H1 (cell line): ENCODE data around the gene USP7. TPM values are rescaled to one million over a fixed set of nuclear protein-coding genes. Genes with fewer than 3 reads are reported as not detected.

Experiments used
- CTCF ChIA-PET: fragments of 300-600 bp; sonication (Branson Sonifier 250); formaldehyde crosslinking; loops from one replicate; lab custom pipeline; 2021; ENCODE audit not compliant: partially characterized antibody; lab: Charles Lee
- POLR2A ChIA-PET: fragments of 300-600 bp; sonication (Branson Sonifier 250); formaldehyde crosslinking; loops from one replicate; lab custom pipeline; 2021; ENCODE audit warnings: inconsistent platforms; ENCODE audit not compliant: partially characterized antibody; lab: Charles Lee
- DNase-seq, 2 experiments: peaks; one replicate each; pipeline versions ENCODE4 v3.0.0 to v3.0.0-alpha.2; 2010 to 2022; ENCODE audit warnings: low spot score in 2 of 2, low read depth in 1 of 2, mixed read lengths in 1 of 2
- FAIRE-seq: peaks from 2 replicates; lab custom pipeline; 2011; peaks lifted over from hg19 to GRCh38; lab: Jason Lieb, UNC
- H2AFZ ChIP-seq: 2 replicates; pipeline ENCODE4 v1.8.1; 2012; ENCODE audit warnings: low read length, inconsistent platforms
- H2AK5ac ChIP-seq: 2 replicates; pipeline ENCODE4 v1.6.1; 2013; ENCODE audit warnings: low read depth, low read length
- H2BK120ac ChIP-seq: replicated peaks from 2 replicates; pipeline ENCODE3; 2013; ENCODE audit warnings: low read depth, low read length, inconsistent platforms
- H2BK12ac ChIP-seq: 2 replicates; pipeline ENCODE4 v1.6.1; 2013; ENCODE audit warnings: low read depth, low read length
- H2BK15ac ChIP-seq: 2 replicates; pipeline ENCODE4 v1.6.1; 2013; ENCODE audit warnings: low read length
- H2BK20ac ChIP-seq: 2 replicates; pipeline ENCODE4 v1.6.1; 2013; ENCODE audit warnings: low read length
- H2BK5ac ChIP-seq: 2 replicates; pipeline ENCODE4 v1.6.1; 2013; ENCODE audit warnings: low read depth, low read length
- H3K14ac ChIP-seq: 2 replicates; pipeline ENCODE4 v1.6.1; 2013; ENCODE audit warnings: inconsistent platforms; ENCODE audit not compliant: insufficient read length
- H3K18ac ChIP-seq: 2 replicates; pipeline ENCODE4 v1.6.1; 2013; ENCODE audit warnings: low read length; ENCODE audit errors: extremely low read depth
- H3K23ac ChIP-seq: 2 replicates; pipeline ENCODE4 v1.6.1; 2013; ENCODE audit warnings: inconsistent platforms; ENCODE audit not compliant: insufficient read length
- H3K23me2 ChIP-seq: 2 replicates; pipeline ENCODE4 v1.6.1; 2013; ENCODE audit warnings: low read depth, low read length
- H3K27ac ChIP-seq: 2 replicates; pipeline ENCODE4 v1.6.1; 2011; ENCODE audit warnings: low read depth, low read length, inconsistent platforms
- H3K27me3 ChIP-seq, 4 experiments: replicated peaks in 1 of 4; 1 replicate in 1 of 4; 2 replicates in 3 of 4; pipeline versions ENCODE4 v1.6.1 to v1.8.1; 2011 to 2013; ENCODE audit warnings: low read length in 3 of 4, mild to moderate bottlenecking in 3 of 4, inconsistent platforms in 2 of 4, mixed read lengths in 2 of 4, moderate library complexity in 1 of 4; ENCODE audit not compliant: control insufficient read depth in 3 of 4, insufficient read depth in 3 of 4; ENCODE audit errors: extremely low read depth in 1 of 4
- H3K36me3 ChIP-seq, 4 experiments: 2 replicates each; pipeline versions ENCODE4 v1.6.1 to v1.8.1; 2011 to 2013; ENCODE audit warnings: mild to moderate bottlenecking in 4 of 4, low read length in 3 of 4, moderate library complexity in 2 of 4, control low read depth in 1 of 4, inconsistent platforms in 1 of 4; ENCODE audit not compliant: insufficient read depth in 4 of 4, control insufficient read depth in 2 of 4
- H3K4ac ChIP-seq: replicated peaks from 2 replicates; pipeline ENCODE3; 2013; ENCODE audit warnings: low read length, low read depth, mixed read lengths, inconsistent platforms; ENCODE audit not compliant: insufficient read length
- H3K4me1 ChIP-seq, 4 experiments: replicated peaks in 1 of 4; 1 replicate in 1 of 4; 2 replicates in 3 of 4; pipeline versions ENCODE4 v1.6.1 to v1.8.1; 2011 to 2013; ENCODE audit warnings: low read length in 3 of 4, inconsistent platforms in 2 of 4, mixed read lengths in 1 of 4; ENCODE audit not compliant: insufficient read depth in 4 of 4, control insufficient read depth in 3 of 4
- H3K4me2 ChIP-seq, 2 experiments: 2 replicates each; pipeline versions ENCODE4 v1.6.1 to v1.8.1; 2011 to 2013; ENCODE audit warnings: low read depth in 2 of 2, low read length in 2 of 2, control low read depth in 1 of 2, inconsistent platforms in 1 of 2, mild to moderate bottlenecking in 1 of 2; ENCODE audit not compliant: insufficient read depth in 1 of 2
- H3K4me3 ChIP-seq, 4 experiments: fragments of 200-600, 300-600 bp in 1 of 4; sonication (generic), shearing (Covaris generic), sonication (Bioruptor Twin) in 1 of 4; 2 replicates each; pipeline versions ENCODE4 v1.5.1 to v1.8.1; 2011 to 2016; ENCODE audit warnings: low read length in 4 of 4, low read depth in 3 of 4, control low read depth in 2 of 4, inconsistent platforms in 2 of 4, mild to moderate bottlenecking in 2 of 4, mixed read lengths in 1 of 4, moderate library complexity in 1 of 4; ENCODE audit not compliant: insufficient read depth in 2 of 4; ENCODE audit errors: extremely low read depth in 1 of 4
- H3K56ac ChIP-seq: replicated peaks from 2 replicates; pipeline ENCODE3; 2013; ENCODE audit warnings: low read depth, mild to moderate bottlenecking, mixed read lengths, low read length, inconsistent platforms; ENCODE audit not compliant: insufficient read length
- H3K79me1 ChIP-seq: 2 replicates; pipeline ENCODE4 v1.6.1; 2013; ENCODE audit warnings: low read depth, low read length, control low read depth
- H3K79me2 ChIP-seq, 2 experiments: 2 replicates each; pipeline versions ENCODE4 v1.6.1 to v1.8.1; 2012 to 2013; ENCODE audit warnings: low read length in 2 of 2, mild to moderate bottlenecking in 2 of 2, inconsistent platforms in 1 of 2; ENCODE audit not compliant: insufficient read depth in 2 of 2, control insufficient read depth in 1 of 2
- H3K9ac ChIP-seq, 4 experiments: replicated peaks in 1 of 4; 1 replicate in 1 of 4; 2 replicates in 3 of 4; pipeline versions ENCODE4 v1.6.1 to v1.8.1; 2011 to 2013; ENCODE audit warnings: low read depth in 3 of 4, low read length in 3 of 4, control low read depth in 2 of 4, mild to moderate bottlenecking in 2 of 4, moderate library complexity in 2 of 4, inconsistent platforms in 1 of 4; ENCODE audit errors: extremely low read depth in 1 of 4
- H3K9me3 ChIP-seq, 2 experiments: 2 replicates each; pipeline versions ENCODE4 v1.6.1 to v1.8.1; 2012 to 2013; ENCODE audit warnings: mild to moderate bottlenecking in 2 of 2, moderate library complexity in 2 of 2, control low read depth in 1 of 2, inconsistent platforms in 1 of 2, low read depth in 1 of 2, low read length in 1 of 2, mixed read lengths in 1 of 2; ENCODE audit not compliant: insufficient read depth in 2 of 2
- H4K20me1 ChIP-seq, 2 experiments: replicated peaks in 1 of 2; 2 replicates each; pipeline versions ENCODE3 to v1.8.1; 2011 to 2013; ENCODE audit warnings: inconsistent platforms in 2 of 2, low read length in 2 of 2, mild to moderate bottlenecking in 1 of 2; ENCODE audit not compliant: insufficient read depth in 2 of 2, control insufficient read depth in 1 of 2
- H4K5ac ChIP-seq: 2 replicates; pipeline ENCODE4 v1.6.1; 2013; ENCODE audit warnings: low read length, low read depth, mixed read lengths, inconsistent platforms; ENCODE audit not compliant: insufficient read length
- H4K8ac ChIP-seq: 2 replicates; pipeline ENCODE4 v1.8.0; 2013; ENCODE audit warnings: mild to moderate bottlenecking, moderate library complexity, low read length, inconsistent platforms; ENCODE audit not compliant: insufficient read depth; ENCODE audit errors: extremely low read depth
- H4K91ac ChIP-seq: replicated peaks from 2 replicates; pipeline ENCODE3; 2013; ENCODE audit warnings: low read length, mixed read lengths, inconsistent platforms; ENCODE audit not compliant: insufficient read length
- ASH2L ChIP-seq: fragments of 200-600, 300-600 bp; sonication (generic); IDR thresholded peaks from one replicate; pipeline ENCODE4 v1.7.1; 2017; ENCODE audit warnings: low read length
- BACH1 ChIP-seq: IDR thresholded peaks from 2 replicates; pipeline ENCODE4 v1.6.1; 2012; ENCODE audit warnings: low read length, improper control_type of control experiment
- BRCA1 ChIP-seq: IDR thresholded peaks from 2 replicates; pipeline ENCODE4 v1.6.1; 2012; ENCODE audit warnings: low read depth, low read length, improper control_type of control experiment
- NRF1 ChIP-seq: IDR thresholded peaks from 2 replicates; pipeline ENCODE4 v1.6.1; 2011; ENCODE audit warnings: mild to moderate bottlenecking, low read depth, low read length, improper control_type of control experiment
- USF2 ChIP-seq: IDR thresholded peaks from 2 replicates; pipeline ENCODE4 v1.6.1; 2011; ENCODE audit warnings: low read length, improper control_type of control experiment
- whole genome bisulfite sequencing, 2 experiments: shearing (Covaris generic) in 1 of 2; methylation state at CpG; one replicate each; pipeline versions ENCODE4 v1.1.6 to v1.1.7; 2013 to 2015; ENCODE audit warnings: low lambda C conversion rate in 2 of 2, mixed read lengths in 2 of 2, inconsistent platforms in 1 of 2, low coverage in 1 of 2, missing lambda C conversion rate in 1 of 2; ENCODE audit not compliant: insufficient replicate concordance in 2 of 2, insufficient coverage in 1 of 2, insufficient read length in 1 of 2; ENCODE audit errors: extremely low coverage in 1 of 2, missing lambda C conversion rate in 1 of 2; 5-methylcytosine and 5-hydroxymethylcytosine counted together
- polyA plus RNA-seq, 7 experiments: library from polyadenylated mRNA; depleted of rRNA in 3 of 7; stranded (reverse) in 5 of 7; unstranded in 2 of 7; fragments of >200 nt in 5 of 7; fragments of 200-250 nt in 2 of 7; gene quantifications; 1 replicate in 5 of 7; 2 replicates in 1 of 7; 4 replicates in 1 of 7; pipeline versions ENCODE4 v1.2.1 to v1.2.3, GENCODE V29; 2011 to 2013; ENCODE audit warnings: missing spikeins in 2 of 7, mixed read lengths in 2 of 7
- total RNA-seq: library from RNA; stranded (reverse); fragmentation: NEBNext Ultra II Directional; extraction: Animal tissue kit (Norgen Biotek cat#: 25700); gene quantifications from 2 replicates; pipeline ENCODE4 v1.2.1, GENCODE V29; 2021

Gene USP7
- total and polyA plus RNA-seq, 2 of the 8 experiments (the other 6 are each of a cell fraction or from before 2014, with no cell fraction given), result 21.3 to 211 TPM

DNA sequence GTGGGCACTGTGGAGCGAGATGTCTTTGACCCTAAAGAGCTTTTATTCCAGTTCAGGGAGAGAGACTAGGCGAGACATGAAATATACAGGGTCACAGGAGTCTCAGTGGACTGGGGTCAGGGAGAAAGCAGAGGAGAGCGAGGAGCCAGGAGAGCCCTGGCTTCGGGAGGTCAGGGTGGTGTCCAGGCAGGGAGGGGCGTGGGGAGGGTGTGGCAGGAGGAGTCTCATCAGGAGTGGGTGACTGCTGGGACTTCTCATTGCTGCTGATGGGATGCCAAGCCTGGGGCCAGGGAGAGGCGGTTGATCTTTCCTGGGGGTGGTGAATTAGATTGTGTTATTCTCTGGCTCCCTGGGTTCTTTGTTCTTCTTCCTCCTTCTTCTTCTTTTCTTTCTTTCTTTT, 22.4 kb upstream of the USP7 start:
- no peak overlapping the region for H3K27ac ChIP-seq
- peaks cover 0 to 2% of the 10 kb centered on the region in 2 experiments for H4K20me1 ChIP-seq
- no peaks in the 10 kb centered on the region for H3K79me2 ChIP-seq
- no peak overlapping the region for H3K4me3 ChIP-seq
- peaks cover 3 to 12% (median 5%) of the 10 kb centered on the region in 4 experiments for H3K4me1 ChIP-seq
- H3K36me3 ChIP-seq, result no peaks in the 10 kb centered on the region
- H2AK5ac ChIP-seq, result no peak overlapping the region
- H3K23ac ChIP-seq, result no peak overlapping the region
- H3K9me3 ChIP-seq, result peaks cover under 1 to 6% of the 10 kb centered on the region in 2 experiments; a peak in 1 of 4 replicates
- no peak overlapping the region for H3K14ac ChIP-seq
- no peak overlapping the region for H3K9ac ChIP-seq
- no peak overlapping the region for H2BK120ac ChIP-seq
- no peak overlapping the region for H3K4ac ChIP-seq
- peak overlapping the region; percentile 13; the same call in 1 of the 2 replicates for H2BK12ac ChIP-seq
- ChIA-PET CTCF (interaction anchor here (1.1 to 1.7 kb wide), 4 partner anchors 10 to 64 kb away, joined by 3 to 5 read pairs (median 4); no protein-coding TSS in a partner anchor), POLR2A (no interaction called here)
- no peak overlapping the region for H4K8ac ChIP-seq
- peaks cover 0 to 7% (median 3%) of the 10 kb centered on the region in 4 experiments; a peak in 3 of 7 replicates for H3K27me3 ChIP-seq
- no peak for DNase-seq
- WGBS, 2 experiments, result 77% methylated on average over 6 of the region's 6 CpGs; no CpG with 5 or more reads in 1 of the 2 experiments
- no peak overlapping the region for H3K56ac ChIP-seq
- H2BK20ac ChIP-seq, result no peak overlapping the region
- no peak overlapping the region; the same call in 1 of the 2 replicates for H2BK15ac ChIP-seq
- no peaks in the 10 kb centered on the region for H3K79me1 ChIP-seq
- H3K18ac ChIP-seq, result no peak overlapping the region
- no peaks in the 10 kb centered on the region for H3K23me2 ChIP-seq
- no peak overlapping the region for H2BK5ac ChIP-seq
- H3K4me2 ChIP-seq, result no peak overlapping the region
- TF ChIP-seq NRF1 (no peak), BRCA1 (no peak), BACH1 (no peak), USF2 (no peak), ASH2L (no peak)
- H4K5ac ChIP-seq, result no peak overlapping the region
- H4K91ac ChIP-seq, result peak overlapping the region; percentile 55
- no peak for FAIRE-seq
- no peak overlapping the region for H2AFZ ChIP-seq
